Mesendoderm (in vitro differentiated cells): ENCODE measurements around the gene SAMD15.
A peak's percentile ranks its signal among the peaks of the same experiment; 100 is the strongest.
"Not testable (repeated sequence)": the region's sequence is repeated elsewhere in the genome, so short reads cannot be mapped to it uniquely, and the experiment has no call there.

Experiments used
- DNase-seq: peaks from one replicate; pipeline ENCODE4 v3.0.0; 2013
- H2AK5ac ChIP-seq: 2 replicates; pipeline ENCODE4 v1.6.1; 2013; ENCODE audit warnings: low read length, inconsistent platforms
- H2BK120ac ChIP-seq: 2 replicates; pipeline ENCODE4 v1.6.1; 2013; ENCODE audit warnings: low read depth, mild to moderate bottlenecking, low read length, moderate library complexity, mixed read lengths
- H2BK15ac ChIP-seq: replicated peaks from 2 replicates; pipeline ENCODE4 v1.6.1; 2013; ENCODE audit warnings: low read depth, mild to moderate bottlenecking, moderate library complexity
- H2BK5ac ChIP-seq: 2 replicates; pipeline ENCODE4 v1.6.1; 2013; ENCODE audit warnings: low read length, inconsistent platforms
- H3K18ac ChIP-seq: 2 replicates; pipeline ENCODE4 v1.6.1; 2013; ENCODE audit warnings: mild to moderate bottlenecking, low read length, mixed read lengths
- H3K23ac ChIP-seq: one replicate; pipeline ENCODE4 v1.6.1; 2013; ENCODE audit warnings: low read length
- H3K27ac ChIP-seq: 2 replicates; pipeline ENCODE4 v1.5.1; 2013; ENCODE audit warnings: low read depth, mild to moderate bottlenecking, inconsistent platforms, low read length, moderate library complexity
- H3K27me3 ChIP-seq: 2 replicates; pipeline ENCODE4 v1.6.1; 2013; ENCODE audit warnings: low read length, control low read depth, mild to moderate bottlenecking, inconsistent platforms; ENCODE audit not compliant: insufficient read depth, poor library complexity
- H3K36me3 ChIP-seq: 2 replicates; pipeline ENCODE4 v1.6.1; 2013; ENCODE audit warnings: low read length, inconsistent platforms; ENCODE audit not compliant: control insufficient read depth, insufficient read depth
- H3K4ac ChIP-seq: one replicate; pipeline ENCODE4 v1.6.1; 2013; ENCODE audit warnings: low read depth, mild to moderate bottlenecking, low read length, moderate library complexity
- H3K4me1 ChIP-seq: 2 replicates; pipeline ENCODE4 v1.6.1; 2013; ENCODE audit warnings: low read depth, low read length, inconsistent platforms; ENCODE audit not compliant: control insufficient read depth
- H3K4me2 ChIP-seq: 2 replicates; pipeline ENCODE4 v1.6.1; 2013; ENCODE audit warnings: low read length
- H3K4me3 ChIP-seq: 2 replicates; pipeline ENCODE4 v1.5.1; 2013; ENCODE audit warnings: mild to moderate bottlenecking, low read length
- H3K56ac ChIP-seq: one replicate; pipeline ENCODE4 v1.6.1; 2013; ENCODE audit warnings: low read length
- H3K79me1 ChIP-seq: 2 replicates; pipeline ENCODE4 v1.6.1; 2013; ENCODE audit warnings: low read length, inconsistent platforms
- H3K79me2 ChIP-seq: 2 replicates; pipeline ENCODE4 v1.6.1; 2013; ENCODE audit warnings: mild to moderate bottlenecking, low read length; ENCODE audit not compliant: control insufficient read depth, insufficient read depth
- H3K9ac ChIP-seq: 2 replicates; pipeline ENCODE4 v1.6.1; 2013; ENCODE audit warnings: low read length, inconsistent platforms
- H4K5ac ChIP-seq: one replicate; pipeline ENCODE4 v1.6.1; 2013; ENCODE audit warnings: low read length
- H4K8ac ChIP-seq: one replicate; pipeline ENCODE4 v1.6.1; 2013; ENCODE audit warnings: low read depth, mild to moderate bottlenecking, control low read depth, low read length, moderate library complexity
- WGBS: extraction: QIAGEN DNeasy Blood & Tissue Kit; methylation state at CpG from one replicate; pipeline ENCODE4 v1.1.7; 2013; ENCODE audit warnings: low lambda C conversion rate, missing lambda C conversion rate; ENCODE audit not compliant: insufficient coverage; ENCODE audit errors: extremely low coverage; 5-methylcytosine and 5-hydroxymethylcytosine counted together

SAMD15 gene

GRCh38 chr14:77406718-77407117 is 29.5 kb downstream of the SAMD15 start:
- no peak overlapping the region for H3K27ac ChIP-seq
- no peak overlapping the region for H2AK5ac ChIP-seq
- no peaks in the 10 kb centered on the region for H3K79me1 ChIP-seq
- no peaks in the 10 kb centered on the region for H3K79me2 ChIP-seq
- no peaks in the 10 kb centered on the region for H3K36me3 ChIP-seq
- no peak for DNase-seq
- H3K56ac ChIP-seq = no peak overlapping the region
- no peak overlapping the region for H3K4ac ChIP-seq
- no peak overlapping the region for H2BK5ac ChIP-seq
- no peak overlapping the region for H4K5ac ChIP-seq
- H4K8ac ChIP-seq = no peak overlapping the region
- H3K18ac ChIP-seq = no peak overlapping the region
- no peak overlapping the region for H3K23ac ChIP-seq
- no peak overlapping the region for H3K9ac ChIP-seq
- H3K4me2 ChIP-seq = no peak overlapping the region
- no peak overlapping the region for H2BK120ac ChIP-seq
- H2BK15ac ChIP-seq = no peak overlapping the region
- no peaks in the 10 kb centered on the region for H3K4me1 ChIP-seq
- H3K27me3 ChIP-seq = no peaks in the 10 kb centered on the region
- no CpG with 5 or more reads among the region's 6 CpGs for WGBS
- H3K4me3 ChIP-seq = no peak overlapping the region

GRCh38 chr14:77407158-77407557 is 30.0 kb downstream of the SAMD15 start:
- Histone ChIP-seq H3K23ac (no peak overlapping the region), H4K5ac (no peak overlapping the region), H3K9ac (no peak overlapping the region), H3K4me3 (no peak overlapping the region), H3K79me2 (no peaks in the 10 kb centered on the region), H3K36me3 (no peaks in the 10 kb centered on the region), H2BK15ac (no peak overlapping the region), H3K27me3 (no peaks in the 10 kb centered on the region), H3K4ac (no peak overlapping the region), H3K4me2 (no peak overlapping the region), H3K79me1 (no peaks in the 10 kb centered on the region), H3K27ac (no peak overlapping the region), H2BK5ac (no peak overlapping the region), H4K8ac (no peak overlapping the region), H3K4me1 (no peaks in the 10 kb centered on the region), H3K18ac (no peak overlapping the region), H3K56ac (no peak overlapping the region), H2AK5ac (no peak overlapping the region), H2BK120ac (no peak overlapping the region)
- no CpG with 5 or more reads among the region's 2 CpGs for WGBS
- DNase-seq = no peak

GRCh38 chr14:77409131-77409533 is 32.0 kb downstream of the SAMD15 start:
- no CpG with 5 or more reads among the region's 3 CpGs for WGBS
- Histone ChIP-seq H3K27me3 (no peaks in the 10 kb centered on the region), H2BK120ac (no peak overlapping the region), H3K79me1 (no peaks in the 10 kb centered on the region), H3K4me1 (no peaks in the 10 kb centered on the region), H3K79me2 (no peaks in the 10 kb centered on the region), H3K4ac (no peak overlapping the region), H3K23ac (no peak overlapping the region), H2AK5ac (no peak overlapping the region), H3K18ac (no peak overlapping the region), H3K4me2 (no peak overlapping the region), H3K9ac (no peak overlapping the region), H3K4me3 (no peak overlapping the region), H4K5ac (no peak overlapping the region), H2BK5ac (no peak overlapping the region), H3K36me3 (no peaks in the 10 kb centered on the region), H3K56ac (no peak overlapping the region), H2BK15ac (no peak overlapping the region), H4K8ac (no peak overlapping the region), H3K27ac (no peak overlapping the region)
- DNase-seq = peak; percentile 71

- H3K56ac ChIP-seq, H3K27ac ChIP-seq, H3K4me2 ChIP-seq, H3K9ac ChIP-seq, H3K18ac ChIP-seq, H2BK15ac ChIP-seq, H3K4ac ChIP-seq, H2BK5ac ChIP-seq, H3K27me3 ChIP-seq, H3K4me1 ChIP-seq, H3K36me3 ChIP-seq, H3K79me1 ChIP-seq, H3K23ac ChIP-seq, H3K79me2 ChIP-seq, H4K8ac ChIP-seq, H2BK120ac ChIP-seq, DNase-seq, H4K5ac ChIP-seq, H3K4me3 ChIP-seq, H2AK5ac ChIP-seq: not testable (repeated sequence)
- no CpG with 5 or more reads among the region's 10 CpGs for WGBS
Observed at GRCh38 chr14:77415403-77416030, 38.3 kb downstream of the SAMD15 start.

GRCh38 chr14:77416098-77416497 is 38.9 kb downstream of the SAMD15 start:
- DNase-seq, H3K79me2 ChIP-seq, H2BK120ac ChIP-seq, H3K4ac ChIP-seq, H3K4me3 ChIP-seq, H4K5ac ChIP-seq, H2AK5ac ChIP-seq, H3K27me3 ChIP-seq, H3K56ac ChIP-seq, H3K18ac ChIP-seq, H3K4me1 ChIP-seq, H3K36me3 ChIP-seq, H3K23ac ChIP-seq, H3K79me1 ChIP-seq, H4K8ac ChIP-seq, H3K4me2 ChIP-seq, H3K9ac ChIP-seq, H2BK5ac ChIP-seq, H3K27ac ChIP-seq, H2BK15ac ChIP-seq: not testable (repeated sequence)
- no CpG with 5 or more reads among the region's 3 CpGs for WGBS

GRCh38 chr14:77416836-77417235 is 39.7 kb downstream of the SAMD15 start:
- Histone ChIP-seq H3K36me3 (no peaks in the 10 kb centered on the region), H3K79me1 (no peaks in the 10 kb centered on the region), H3K18ac (no peak overlapping the region), H3K27me3 (no peaks in the 10 kb centered on the region), H3K56ac (no peak overlapping the region), H3K4ac (no peak overlapping the region), H3K4me2 (no peak overlapping the region), H2BK5ac (no peak overlapping the region), H3K4me3 (no peak overlapping the region), H3K4me1 (no peaks in the 10 kb centered on the region), H2BK15ac (no peak overlapping the region), H4K5ac (no peak overlapping the region), H3K23ac (no peak overlapping the region), H2AK5ac (no peak overlapping the region), H2BK120ac (no peak overlapping the region), H3K27ac (no peak overlapping the region), H3K79me2 (no peaks in the 10 kb centered on the region), H3K9ac (no peak overlapping the region), H4K8ac (no peak overlapping the region)
- WGBS = no CpG with 5 or more reads among the region's 8 CpGs
- DNase-seq = no peak
